MG63 (cell line): ENCODE results near the gene AGAP1. TPM values are rescaled to one million over a fixed set of nuclear protein-coding genes. Genes with fewer than 3 reads are reported as not detected.
A peak's percentile ranks its signal among the peaks of the same experiment; 100 is the strongest.

Experiments
- DNase-seq: peaks from one replicate; pipeline ENCODE4 v3.0.0-alpha.2; 2020
- H3K27me3 ChIP-seq: fragments of 250-450 bp; sonication (Bioruptor Pico); 2 replicates; pipeline ENCODE4 v1.5.1; 2020; ENCODE audit warnings: mild to moderate bottlenecking, moderate library complexity
- H3K36me3 ChIP-seq: fragments of 250-450 bp; sonication (Bioruptor Pico); 2 replicates; pipeline ENCODE4 v1.5.1; 2020; ENCODE audit warnings: mild to moderate bottlenecking, moderate library complexity
- H3K4me3 ChIP-seq: fragments of 250-450 bp; sonication (Bioruptor Pico); 2 replicates; pipeline ENCODE4 v1.5.1; 2020; ENCODE audit warnings: mild to moderate bottlenecking, moderate library complexity
- H3K9me3 ChIP-seq: fragments of 250-450 bp; sonication (Bioruptor Pico); 2 replicates; pipeline ENCODE4 v1.5.1; 2020; ENCODE audit warnings: mild to moderate bottlenecking, moderate library complexity
- total RNA-seq: library from RNA; depleted of rRNA; stranded (reverse); fragments of >200 nt; shearing (Covaris generic); gene quantifications from 2 replicates; pipeline ENCODE4 v1.2.3, GENCODE V29; 2014; ENCODE audit warnings: low replicate concordance

Gene AGAP1
- total RNA-seq, 1 experiment from 2014 or later: 8.8 TPM

- H3K9me3 ChIP-seq: no peaks in the 10 kb centered on the region
Observed at GRCh38 chr2:235608200-235608887, 114.5 kb downstream of the AGAP1 start.

DNA sequence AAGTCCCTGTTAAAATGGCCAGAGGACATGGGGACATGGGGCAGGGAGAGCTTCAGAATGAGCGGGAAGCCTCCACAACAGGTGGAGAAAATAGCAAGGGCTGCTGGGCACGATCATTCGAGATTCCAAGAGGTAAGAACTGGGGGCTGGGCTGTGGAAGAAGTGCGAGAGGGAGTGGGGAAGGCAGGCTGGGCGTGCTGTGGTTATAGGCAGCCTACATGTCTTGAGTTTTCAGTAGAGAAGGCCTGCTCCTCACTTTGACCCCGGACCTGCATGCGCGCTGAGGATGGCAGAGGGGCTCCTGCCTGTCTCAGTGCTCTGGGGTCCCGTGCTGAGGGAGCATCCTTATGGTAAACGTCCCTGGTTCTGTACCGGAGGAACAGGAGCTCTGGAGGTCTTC, 115.5 kb downstream of the AGAP1 start:
- Histone ChIP-seq H3K27me3 (no peaks in the 10 kb centered on the region), H3K36me3 (no peaks in the 10 kb centered on the region), H3K9me3 (no peaks in the 10 kb centered on the region), H3K4me3 (no peak overlapping the region)
- DNase-seq: no peak

More at GRCh38 chr2:235608200-235608887, 114.5 kb downstream of the AGAP1 start:
- Histone ChIP-seq H3K27me3 (no peaks in the 10 kb centered on the region), H3K36me3 (no peaks in the 10 kb centered on the region), H3K4me3 (no peak overlapping the region)
- no peak for DNase-seq

- Histone ChIP-seq H3K27me3 (no peaks in the 10 kb centered on the region), H3K4me3 (no peak overlapping the region), H3K9me3 (no peaks in the 10 kb centered on the region), H3K36me3 (no peaks in the 10 kb centered on the region)
- DNase-seq: no peak
Observed at GRCh38 chr2:235609746-235610145, 115.9 kb downstream of the AGAP1 start.

- no peak for DNase-seq
- Histone ChIP-seq H3K9me3 (no peaks in the 10 kb centered on the region), H3K4me3 (no peak overlapping the region), H3K27me3 (no peaks in the 10 kb centered on the region), H3K36me3 (no peaks in the 10 kb centered on the region)
Observed at GRCh38 chr2:235610696-235611257, 116.9 kb downstream of the AGAP1 start.

DNA sequence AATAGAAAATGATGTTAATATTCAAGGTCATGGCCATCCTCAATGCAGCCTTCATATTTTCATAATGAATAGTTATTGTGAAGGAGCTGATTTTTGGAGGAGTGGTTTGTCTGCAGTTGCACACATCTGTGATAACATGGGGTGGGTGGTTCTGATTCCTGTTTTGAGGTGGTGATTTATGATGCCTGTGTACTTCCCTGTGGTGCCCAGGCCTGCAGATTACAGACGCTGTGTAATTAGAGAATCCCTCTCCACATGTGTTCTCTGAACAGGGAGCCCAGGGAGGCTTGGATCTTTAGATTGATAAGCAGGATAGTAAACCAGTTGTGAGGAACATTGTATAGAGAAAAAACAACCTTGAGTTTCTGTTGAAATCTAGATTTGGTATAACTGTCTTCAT, 117.5 kb downstream of the AGAP1 start:
- Histone ChIP-seq H3K27me3 (no peaks in the 10 kb centered on the region), H3K36me3 (no peaks in the 10 kb centered on the region), H3K4me3 (no peak overlapping the region), H3K9me3 (no peaks in the 10 kb centered on the region)
- no peak for DNase-seq

DNA sequence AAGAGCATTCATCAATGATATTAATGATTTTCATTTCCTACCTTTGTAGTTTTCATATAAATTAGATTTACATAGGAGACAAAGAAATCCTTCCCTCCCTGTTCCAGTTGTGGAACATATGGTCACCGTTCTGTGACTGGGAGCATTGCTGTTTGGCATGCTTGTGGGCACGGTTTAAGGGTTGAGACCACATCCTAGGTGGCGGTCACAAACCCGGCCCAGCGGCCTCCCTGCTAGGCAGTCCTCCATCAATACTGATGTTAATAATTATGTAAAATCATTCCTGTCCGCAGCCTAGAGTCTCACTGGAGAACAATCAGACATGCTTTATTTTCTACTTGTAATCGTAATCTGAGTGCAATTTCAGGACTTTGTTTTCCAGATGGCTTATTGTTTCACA, 117.9 kb downstream of the AGAP1 start:
- no peak for DNase-seq
- no peak overlapping the region for H3K4me3 ChIP-seq
- H3K36me3 ChIP-seq: no peaks in the 10 kb centered on the region
- H3K9me3 ChIP-seq: no peaks in the 10 kb centered on the region
- H3K27me3 ChIP-seq: no peaks in the 10 kb centered on the region

- H3K4me3 ChIP-seq: no peak overlapping the region
- no peaks in the 10 kb centered on the region for H3K27me3 ChIP-seq
- no peaks in the 10 kb centered on the region for H3K36me3 ChIP-seq
- H3K9me3 ChIP-seq: no peaks in the 10 kb centered on the region
- DNase-seq: no peak
Observed at GRCh38 chr2:235612181-235612950, 118.5 kb downstream of the AGAP1 start.

DNA sequence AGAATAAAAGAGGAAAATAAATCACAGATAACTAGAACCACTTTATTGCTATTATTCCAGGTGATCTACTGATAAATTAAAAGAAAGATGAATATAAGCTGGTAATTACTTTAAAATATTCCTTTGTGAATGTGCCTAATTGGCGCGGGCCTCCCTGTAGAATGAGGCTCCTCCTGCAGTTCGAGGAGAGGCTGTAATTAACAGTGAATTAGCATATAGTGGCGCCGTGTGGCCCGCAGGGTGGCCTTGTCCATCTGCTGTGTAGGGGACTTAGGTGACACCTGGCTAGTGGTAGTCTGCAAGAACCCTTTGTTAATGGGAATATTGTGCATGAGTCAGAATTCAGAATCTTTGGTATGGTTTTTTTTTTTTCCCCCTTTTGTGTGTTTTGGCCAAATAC, 119.8 kb downstream of the AGAP1 start:
- H3K4me3 ChIP-seq: no peak overlapping the region

DNA sequence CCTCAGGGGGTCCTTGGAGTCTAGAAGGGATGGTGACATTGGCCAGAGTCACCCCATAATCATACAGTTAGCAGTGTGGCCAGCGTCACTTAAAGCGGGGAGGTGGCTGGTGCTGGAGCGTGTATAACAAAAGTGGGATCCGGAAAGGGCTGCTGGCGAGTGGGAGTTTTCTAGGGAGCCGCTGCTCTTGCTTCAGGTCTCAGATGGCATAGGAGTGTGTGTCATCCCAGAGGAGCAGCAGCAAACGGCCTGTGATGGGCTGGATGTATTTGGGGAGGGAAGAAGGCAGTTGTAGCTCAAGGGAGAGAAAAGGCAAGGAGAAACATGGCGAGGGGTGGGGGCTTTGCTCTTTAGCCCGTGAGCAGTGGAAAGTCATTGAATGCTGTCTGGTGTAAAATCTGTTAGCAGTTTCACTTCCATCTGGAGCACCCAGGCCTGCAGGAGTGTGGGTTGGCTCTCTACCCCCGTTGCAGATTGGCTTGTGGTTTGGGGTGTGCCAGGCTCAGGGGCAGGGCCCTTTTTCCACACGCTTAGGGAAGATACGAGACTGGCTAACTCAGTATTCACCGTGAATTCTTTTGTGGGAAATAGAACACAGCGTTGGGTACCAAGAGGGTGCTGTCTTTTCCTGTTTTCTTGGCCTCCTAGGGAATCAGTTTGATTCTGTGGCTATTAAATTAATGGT, 120.5 kb downstream of the AGAP1 start:
- no peak overlapping the region for H3K4me3 ChIP-seq
- no peaks in the 10 kb centered on the region for H3K36me3 ChIP-seq
- H3K27me3 ChIP-seq: no peaks in the 10 kb centered on the region
- no peaks in the 10 kb centered on the region for H3K9me3 ChIP-seq
- peak; percentile 56 for DNase-seq

More for the DNA sequence above, 119.8 kb downstream of the AGAP1 start:
- Histone ChIP-seq H3K36me3 (no peaks in the 10 kb centered on the region), H3K9me3 (no peaks in the 10 kb centered on the region), H3K27me3 (no peaks in the 10 kb centered on the region)
- DNase-seq: no peak

- H3K4me3 ChIP-seq: no peak overlapping the region
- peak; percentile 81 for DNase-seq
Observed at GRCh38 chr2:235614900-235615712, 121.3 kb downstream of the AGAP1 start.

DNA sequence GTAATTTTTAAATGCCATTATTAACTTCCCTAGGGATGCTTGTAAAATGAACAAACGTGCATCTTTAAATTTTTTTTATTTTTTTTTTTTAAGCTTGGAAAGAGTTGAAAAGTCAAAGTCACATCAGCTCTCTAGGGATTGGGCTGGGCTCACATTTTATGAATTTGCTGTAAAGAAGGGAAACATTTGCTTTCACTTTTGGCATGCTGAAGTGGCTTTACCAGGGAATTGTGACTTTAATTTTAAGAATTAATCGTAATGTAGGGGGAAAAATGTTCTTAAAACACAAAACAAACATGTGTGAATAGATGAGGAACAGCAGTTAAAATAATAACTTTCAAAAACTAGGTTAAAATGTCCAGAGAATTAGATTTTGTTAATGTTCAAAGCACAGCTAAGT, 123.0 kb downstream of the AGAP1 start:
- no peaks in the 10 kb centered on the region for H3K36me3 ChIP-seq
- no peak overlapping the region for H3K4me3 ChIP-seq
- no peaks in the 10 kb centered on the region for H3K9me3 ChIP-seq
- DNase-seq: no peak
- no peaks in the 10 kb centered on the region for H3K27me3 ChIP-seq

More at GRCh38 chr2:235614900-235615712, 121.3 kb downstream of the AGAP1 start:
- Histone ChIP-seq H3K9me3 (no peaks in the 10 kb centered on the region), H3K36me3 (no peaks in the 10 kb centered on the region), H3K27me3 (no peaks in the 10 kb centered on the region)

- no peaks in the 10 kb centered on the region for H3K36me3 ChIP-seq
- no peak for DNase-seq
- no peak overlapping the region for H3K4me3 ChIP-seq
- H3K27me3 ChIP-seq: no peaks in the 10 kb centered on the region
- no peaks in the 10 kb centered on the region for H3K9me3 ChIP-seq
Observed at GRCh38 chr2:235618039-235618438, 124.2 kb downstream of the AGAP1 start.

- Histone ChIP-seq H3K27me3 (no peaks in the 10 kb centered on the region), H3K9me3 (no peaks in the 10 kb centered on the region), H3K36me3 (no peaks in the 10 kb centered on the region), H3K4me3 (no peak overlapping the region)
- no peak for DNase-seq
Observed at GRCh38 chr2:235619544-235619943, 125.7 kb downstream of the AGAP1 start.

DNA sequence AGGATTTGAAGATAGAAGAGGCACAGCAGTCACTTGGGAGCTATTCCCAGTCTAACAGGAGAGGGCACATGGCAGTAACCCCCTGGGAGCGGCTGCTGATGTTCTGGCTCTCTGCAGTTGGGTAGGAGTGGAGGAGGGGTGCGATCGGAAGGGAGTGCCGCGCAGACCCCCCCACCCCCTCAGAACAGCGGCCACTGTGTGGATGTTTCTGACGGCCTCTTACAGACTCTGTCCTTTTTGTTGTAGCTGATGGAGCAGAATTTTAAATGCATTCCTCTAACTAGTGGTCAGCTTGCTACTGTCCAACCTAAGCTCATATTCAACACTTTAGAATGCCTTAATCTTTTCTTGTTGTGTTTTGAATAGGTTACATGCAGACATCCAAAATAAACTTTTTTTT, 127.9 kb downstream of the AGAP1 start:
- Histone ChIP-seq H3K4me3 (no peak overlapping the region), H3K9me3 (no peaks in the 10 kb centered on the region), H3K36me3 (no peaks in the 10 kb centered on the region), H3K27me3 (no peaks in the 10 kb centered on the region)
- DNase-seq: no peak

DNA sequence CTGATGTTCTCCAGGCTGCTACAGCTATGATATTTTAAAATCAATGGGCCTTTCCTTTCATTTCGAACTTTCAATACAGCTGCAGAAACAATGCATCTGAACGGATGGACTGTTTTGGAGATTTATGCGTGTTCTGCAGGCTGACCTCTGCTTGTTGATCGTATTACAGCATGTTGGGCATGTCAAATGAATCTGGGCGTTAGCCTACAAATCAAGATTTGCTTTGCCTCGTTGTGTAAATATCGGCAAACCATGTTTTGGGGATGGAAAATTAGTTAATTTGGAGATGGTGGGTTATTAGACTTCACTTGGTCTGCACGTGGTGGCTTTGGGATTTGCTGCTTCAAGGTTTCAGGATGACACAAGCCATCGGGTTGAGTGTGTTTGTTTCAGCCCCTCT, 129.3 kb downstream of the AGAP1 start:
- no peaks in the 10 kb centered on the region for H3K36me3 ChIP-seq
- DNase-seq: no peak
- no peaks in the 10 kb centered on the region for H3K27me3 ChIP-seq
- no peaks in the 10 kb centered on the region for H3K9me3 ChIP-seq
- no peak overlapping the region for H3K4me3 ChIP-seq

DNA sequence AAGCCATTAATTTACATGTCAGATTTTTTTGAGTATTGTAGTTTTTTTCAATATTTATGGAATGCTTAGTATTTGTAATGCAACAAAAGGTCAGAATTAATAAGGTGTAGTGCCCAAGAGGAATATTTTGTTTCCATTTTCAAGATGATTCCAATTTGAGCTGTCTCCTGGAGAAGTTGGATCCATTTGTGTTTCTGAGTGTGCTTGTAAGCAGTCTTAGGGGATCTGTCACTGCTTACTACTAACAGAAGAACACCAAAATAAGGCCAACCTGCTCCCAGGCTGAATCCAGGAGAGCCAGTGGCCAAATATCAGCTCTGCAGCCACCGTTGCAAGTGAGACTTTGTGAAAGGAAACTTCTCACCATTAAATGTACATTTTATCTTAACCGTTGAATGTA, 129.9 kb downstream of the AGAP1 start:
- Histone ChIP-seq H3K9me3 (no peaks in the 10 kb centered on the region), H3K36me3 (no peaks in the 10 kb centered on the region), H3K4me3 (no peak overlapping the region), H3K27me3 (no peaks in the 10 kb centered on the region)
- DNase-seq: no peak
